ENCODE data around the gene ACTL6B.

The ACTL6B gene

GRCh38 chr7:100687261-100687660 lies 31.0 kb upstream of the ACTL6B start:
- no peak overlapping the region for H2AFZ ChIP-seq (ENCODE audit: insufficient read depth, low read length, poor library complexity)
- whole genome bisulfite sequencing (ENCODE audit: extremely low coverage, insufficient coverage, insufficient read length) = no CpG with 5 or more reads among the region's 22 CpGs

GRCh38 chr7:100686822-100687211 lies 30.6 kb upstream of the ACTL6B start:
- Histone ChIP-seq H3K23ac (ENCODE audit: low read length) (no peak overlapping the region), H4K12ac (ENCODE audit: low read depth, low read length) (no peak overlapping the region), H3K4me3 (ENCODE audit: low read depth, low read length) (no peak overlapping the region), H3K4ac (ENCODE audit: low read depth, low read length) (no peak overlapping the region), H2AFZ (ENCODE audit: insufficient read depth, low read length, poor library complexity) (no peak overlapping the region), H3K79me2 (ENCODE audit: control insufficient read depth, insufficient read depth, low read length, poor library complexity) (peaks cover 8% of the 10 kb centered on the region), H3K14ac (ENCODE audit: low read length) (no peak overlapping the region), H4K8ac (ENCODE audit: low read depth, low read length) (no peak overlapping the region), H3K4me1 (ENCODE audit: control insufficient read depth in 1 of 2, insufficient read depth in 2 of 2, low read length in 2 of 2) (peaks cover 3% of the 10 kb centered on the region in 2 experiments), H3K9me3 (ENCODE audit: insufficient read depth, low read depth, low read length) (no peaks in the 10 kb centered on the region), H4K91ac (ENCODE audit: low read depth, low read length) (no peak overlapping the region), H3K9ac (ENCODE audit: low read length) (no peak overlapping the region), H2BK5ac (ENCODE audit: low read depth, low read length, poor library complexity) (no peak overlapping the region), H3K27me3 (ENCODE audit: insufficient read depth, low read length) (no peaks in the 10 kb centered on the region), H2BK120ac (ENCODE audit: insufficient read depth, low read length, poor library complexity) (no peak overlapping the region), H2AK5ac (ENCODE audit: low read length) (no peak overlapping the region), H3K18ac (ENCODE audit: low read length) (no peak overlapping the region), H3K79me1 (ENCODE audit: low read length) (no peaks in the 10 kb centered on the region), H2BK12ac (ENCODE audit: low read length) (no peak overlapping the region), H3K4me2 (ENCODE audit: low read length) (no peak overlapping the region), H3K27ac (ENCODE audit: low read depth, low read length) (no peak overlapping the region), H3K36me3 (ENCODE audit: control insufficient read depth in 1 of 2, insufficient read depth in 2 of 2, low read length in 2 of 2) (peaks cover 72 to 76% of the 10 kb centered on the region in 2 experiments)
- DNase-seq = no peak
- no CpG with 5 or more reads among the region's 17 CpGs for whole genome bisulfite sequencing (ENCODE audit: extremely low coverage, insufficient coverage, insufficient read length)

More at GRCh38 chr7:100687261-100687660, 31.0 kb upstream of the ACTL6B start:
- no peak overlapping the region for H3K9ac ChIP-seq (ENCODE audit: low read length)
- no peaks in the 10 kb centered on the region for H3K79me1 ChIP-seq (ENCODE audit: low read length)
- H2AK5ac ChIP-seq (ENCODE audit: low read length) = no peak overlapping the region
- H4K12ac ChIP-seq (ENCODE audit: low read depth, low read length) = no peak overlapping the region
- H4K91ac ChIP-seq (ENCODE audit: low read depth, low read length) = no peak overlapping the region
- no peak overlapping the region for H3K4ac ChIP-seq (ENCODE audit: low read depth, low read length)
- no peak overlapping the region for H3K18ac ChIP-seq (ENCODE audit: low read length)
- H3K79me2 ChIP-seq (ENCODE audit: control insufficient read depth, insufficient read depth, low read length, poor library complexity) = peaks cover 12% of the 10 kb centered on the region
- H2BK120ac ChIP-seq (ENCODE audit: insufficient read depth, low read length, poor library complexity) = no peak overlapping the region
- DNase-seq = no peak
- H3K4me1 ChIP-seq (ENCODE audit: control insufficient read depth in 1 of 2, insufficient read depth in 2 of 2, low read length in 2 of 2) = peaks cover 7 to 8% of the 10 kb centered on the region in 2 experiments
- H3K27me3 ChIP-seq (ENCODE audit: insufficient read depth, low read length) = no peaks in the 10 kb centered on the region
- no peaks in the 10 kb centered on the region for H3K9me3 ChIP-seq (ENCODE audit: insufficient read depth, low read depth, low read length)
- no peak overlapping the region for H3K4me2 ChIP-seq (ENCODE audit: low read length)
- peaks cover 68 to 71% of the 10 kb centered on the region in 2 experiments for H3K36me3 ChIP-seq (ENCODE audit: control insufficient read depth in 1 of 2, insufficient read depth in 2 of 2, low read length in 2 of 2)
- no peak overlapping the region for H3K27ac ChIP-seq (ENCODE audit: low read depth, low read length)
- no peak overlapping the region for H2BK12ac ChIP-seq (ENCODE audit: low read length)
- H3K14ac ChIP-seq (ENCODE audit: low read length) = no peak overlapping the region
- no peak overlapping the region for H2BK5ac ChIP-seq (ENCODE audit: low read depth, low read length, poor library complexity)
- H3K23ac ChIP-seq (ENCODE audit: low read length) = no peak overlapping the region
- H4K8ac ChIP-seq (ENCODE audit: low read depth, low read length) = no peak overlapping the region
- no peak overlapping the region for H3K4me3 ChIP-seq (ENCODE audit: low read depth, low read length)

GRCh38 chr7:100686201-100686821 lies 30.1 kb upstream of the ACTL6B start:
- H2BK120ac ChIP-seq (ENCODE audit: insufficient read depth, low read length, poor library complexity) = no peak overlapping the region
- no peaks in the 10 kb centered on the region for H3K27me3 ChIP-seq (ENCODE audit: insufficient read depth, low read length)
- H3K79me2 ChIP-seq (ENCODE audit: control insufficient read depth, insufficient read depth, low read length, poor library complexity) = peaks cover 6% of the 10 kb centered on the region
- no peak overlapping the region for H3K4ac ChIP-seq (ENCODE audit: low read depth, low read length)
- H4K91ac ChIP-seq (ENCODE audit: low read depth, low read length) = no peak overlapping the region
- H3K79me1 ChIP-seq (ENCODE audit: low read length) = no peaks in the 10 kb centered on the region
- H3K4me1 ChIP-seq (ENCODE audit: control insufficient read depth in 1 of 2, insufficient read depth in 2 of 2, low read length in 2 of 2) = no peaks in the 10 kb centered on the region
- H2BK5ac ChIP-seq (ENCODE audit: low read depth, low read length, poor library complexity) = no peak overlapping the region
- no peak overlapping the region for H2BK12ac ChIP-seq (ENCODE audit: low read length)
- H3K4me2 ChIP-seq (ENCODE audit: low read length) = no peak overlapping the region
- H2AK5ac ChIP-seq (ENCODE audit: low read length) = no peak overlapping the region
- H3K27ac ChIP-seq (ENCODE audit: low read depth, low read length) = no peak overlapping the region
- WGBS (ENCODE audit: extremely low coverage, insufficient coverage, insufficient read length) = no CpG with 5 or more reads among the region's 33 CpGs
- H3K23ac ChIP-seq (ENCODE audit: low read length) = no peak overlapping the region
- no peak overlapping the region for H2AFZ ChIP-seq (ENCODE audit: insufficient read depth, low read length, poor library complexity)
- H3K9ac ChIP-seq (ENCODE audit: low read length) = no peak overlapping the region
- no peak overlapping the region for H3K14ac ChIP-seq (ENCODE audit: low read length)
- no peak overlapping the region for H4K12ac ChIP-seq (ENCODE audit: low read depth, low read length)
- no peaks in the 10 kb centered on the region for H3K9me3 ChIP-seq (ENCODE audit: insufficient read depth, low read depth, low read length)
- no peak overlapping the region for H3K4me3 ChIP-seq (ENCODE audit: low read depth, low read length)
- no peak overlapping the region for H3K18ac ChIP-seq (ENCODE audit: low read length)
- peaks cover 77 to 80% of the 10 kb centered on the region in 2 experiments for H3K36me3 ChIP-seq (ENCODE audit: control insufficient read depth in 1 of 2, insufficient read depth in 2 of 2, low read length in 2 of 2)
- H4K8ac ChIP-seq (ENCODE audit: low read depth, low read length) = no peak overlapping the region
- DNase-seq = no peak

GRCh38 chr7:100685631-100686145 lies 29.4 kb upstream of the ACTL6B start:
- peaks cover 2% of the 10 kb centered on the region for H3K79me2 ChIP-seq (ENCODE audit: control insufficient read depth, insufficient read depth, low read length, poor library complexity)
- no peak overlapping the region for H2BK120ac ChIP-seq (ENCODE audit: insufficient read depth, low read length, poor library complexity)
- H3K9me3 ChIP-seq (ENCODE audit: insufficient read depth, low read depth, low read length) = no peaks in the 10 kb centered on the region
- peaks cover 81 to 84% of the 10 kb centered on the region in 2 experiments for H3K36me3 ChIP-seq (ENCODE audit: control insufficient read depth in 1 of 2, insufficient read depth in 2 of 2, low read length in 2 of 2)
- H3K9ac ChIP-seq (ENCODE audit: low read length) = no peak overlapping the region
- no peaks in the 10 kb centered on the region for H3K79me1 ChIP-seq (ENCODE audit: low read length)
- no peak overlapping the region for H3K14ac ChIP-seq (ENCODE audit: low read length)
- H4K91ac ChIP-seq (ENCODE audit: low read depth, low read length) = no peak overlapping the region
- H3K18ac ChIP-seq (ENCODE audit: low read length) = no peak overlapping the region
- no peak overlapping the region for H2AK5ac ChIP-seq (ENCODE audit: low read length)
- H3K4me2 ChIP-seq (ENCODE audit: low read length) = no peak overlapping the region
- H2AFZ ChIP-seq (ENCODE audit: insufficient read depth, low read length, poor library complexity) = no peak overlapping the region
- H3K27me3 ChIP-seq (ENCODE audit: insufficient read depth, low read length) = no peaks in the 10 kb centered on the region
- H4K8ac ChIP-seq (ENCODE audit: low read depth, low read length) = no peak overlapping the region
- H3K4me3 ChIP-seq (ENCODE audit: low read depth, low read length) = no peak overlapping the region
- H3K27ac ChIP-seq (ENCODE audit: low read depth, low read length) = no peak overlapping the region
- no peak overlapping the region for H2BK12ac ChIP-seq (ENCODE audit: low read length)
- no peak overlapping the region for H3K23ac ChIP-seq (ENCODE audit: low read length)
- WGBS (ENCODE audit: extremely low coverage, insufficient coverage, insufficient read length) = no CpG with 5 or more reads among the region's 17 CpGs
- DNase-seq = no peak
- no peak overlapping the region for H4K12ac ChIP-seq (ENCODE audit: low read depth, low read length)
- no peak overlapping the region for H2BK5ac ChIP-seq (ENCODE audit: low read depth, low read length, poor library complexity)
- no peak overlapping the region for H3K4ac ChIP-seq (ENCODE audit: low read depth, low read length)
- H3K4me1 ChIP-seq (ENCODE audit: control insufficient read depth in 1 of 2, insufficient read depth in 2 of 2, low read length in 2 of 2) = no peaks in the 10 kb centered on the region
